ENCODE data around the gene ZNRF2. TPM values are rescaled to one million over a fixed set of nuclear protein-coding genes. Genes with fewer than 3 reads are reported as not detected.

ZNRF2 gene
- total RNA-seq, 1 experiment from 2014 or later: 22.1 TPM

DNA sequence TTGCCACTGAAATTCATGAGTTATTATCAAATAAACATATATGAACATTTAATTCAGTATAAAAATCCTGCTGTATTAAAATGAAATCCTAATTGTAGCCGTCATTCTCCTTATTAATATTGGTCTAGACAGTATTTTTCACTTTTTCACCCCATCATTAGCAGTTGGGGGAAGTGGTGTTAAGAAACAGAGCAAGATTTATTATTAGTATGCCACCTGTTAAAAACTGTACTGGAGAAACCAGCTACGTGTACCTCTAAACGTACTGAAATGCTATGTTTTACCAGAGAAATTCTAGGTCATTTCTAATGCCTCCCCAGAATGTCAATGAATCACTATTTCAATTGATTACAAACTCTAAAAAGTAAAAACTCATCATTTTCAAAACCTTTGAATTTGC, 9.8 kb upstream of the ZNRF2 start:
- ATAC-seq (no peak), DNase-seq (ENCODE audit: low read depth, low spot score) (no peak)
- Histone ChIP-seq H3K4me3 (ENCODE audit: low read depth in 2 of 2, low read length in 2 of 2) (no peak overlapping the region), H3K4me1 (ENCODE audit: control insufficient read depth, insufficient read depth, low read length) (no peaks in the 10 kb centered on the region), H3K27me3 (ENCODE audit: control insufficient read depth, insufficient read depth, low read length) (no peaks in the 10 kb centered on the region; the same call in 1 of the 2 replicates), H3K36me3 (ENCODE audit: control insufficient read depth, insufficient read depth, low read length) (no peaks in the 10 kb centered on the region), H3K27ac (ENCODE audit: low read length) (no peak overlapping the region), H3K9me3 (ENCODE audit: control insufficient read depth, insufficient read depth, low read depth, low read length) (no peaks in the 10 kb centered on the region)
- intact Hi-C loops (cut with micrococcal nuclease; ENCODE audit: unreplicated experiment): loop anchor here (5.0 kb wide), 1 partner anchor 112 kb away; no protein-coding TSS in a partner anchor
- ChIA-PET POLR2A (no interaction called here), CTCF (no interaction called here)
- TF ChIP-seq, protein P1, sequence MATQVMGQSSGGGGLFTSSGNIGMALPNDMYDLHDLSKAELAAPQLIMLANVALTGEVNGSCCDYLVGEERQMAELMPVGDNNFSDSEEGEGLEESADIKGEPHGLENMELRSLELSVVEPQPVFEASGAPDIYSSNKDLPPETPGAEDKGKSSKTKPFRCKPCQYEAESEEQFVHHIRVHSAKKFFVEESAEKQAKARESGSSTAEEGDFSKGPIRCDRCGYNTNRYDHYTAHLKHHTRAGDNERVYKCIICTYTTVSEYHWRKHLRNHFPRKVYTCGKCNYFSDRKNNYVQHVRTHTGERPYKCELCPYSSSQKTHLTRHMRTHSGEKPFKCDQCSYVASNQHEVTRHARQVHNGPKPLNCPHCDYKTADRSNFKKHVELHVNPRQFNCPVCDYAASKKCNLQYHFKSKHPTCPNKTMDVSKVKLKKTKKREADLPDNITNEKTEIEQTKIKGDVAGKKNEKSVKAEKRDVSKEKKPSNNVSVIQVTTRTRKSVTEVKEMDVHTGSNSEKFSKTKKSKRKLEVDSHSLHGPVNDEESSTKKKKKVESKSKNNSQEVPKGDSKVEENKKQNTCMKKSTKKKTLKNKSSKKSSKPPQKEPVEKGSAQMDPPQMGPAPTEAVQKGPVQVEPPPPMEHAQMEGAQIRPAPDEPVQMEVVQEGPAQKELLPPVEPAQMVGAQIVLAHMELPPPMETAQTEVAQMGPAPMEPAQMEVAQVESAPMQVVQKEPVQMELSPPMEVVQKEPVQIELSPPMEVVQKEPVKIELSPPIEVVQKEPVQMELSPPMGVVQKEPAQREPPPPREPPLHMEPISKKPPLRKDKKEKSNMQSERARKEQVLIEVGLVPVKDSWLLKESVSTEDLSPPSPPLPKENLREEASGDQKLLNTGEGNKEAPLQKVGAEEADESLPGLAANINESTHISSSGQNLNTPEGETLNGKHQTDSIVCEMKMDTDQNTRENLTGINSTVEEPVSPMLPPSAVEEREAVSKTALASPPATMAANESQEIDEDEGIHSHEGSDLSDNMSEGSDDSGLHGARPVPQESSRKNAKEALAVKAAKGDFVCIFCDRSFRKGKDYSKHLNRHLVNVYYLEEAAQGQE (IDR thresholded peaks at IDR 0.05; ENCODE audit: insufficient read depth in 1 of 2, low read depth in 2 of 2, low read length in 1 of 2): no peak
- TF ChIP-seq POLR2AphosphoS5 (IDR thresholded peaks at IDR 0.05; ENCODE audit: low read depth, low read length): no peak
- no peak for TF ChIP-seq TCF7L2 (IDR thresholded peaks at IDR 0.05; ENCODE audit: low read depth, low read length)
- TF ChIP-seq, protein P2, sequence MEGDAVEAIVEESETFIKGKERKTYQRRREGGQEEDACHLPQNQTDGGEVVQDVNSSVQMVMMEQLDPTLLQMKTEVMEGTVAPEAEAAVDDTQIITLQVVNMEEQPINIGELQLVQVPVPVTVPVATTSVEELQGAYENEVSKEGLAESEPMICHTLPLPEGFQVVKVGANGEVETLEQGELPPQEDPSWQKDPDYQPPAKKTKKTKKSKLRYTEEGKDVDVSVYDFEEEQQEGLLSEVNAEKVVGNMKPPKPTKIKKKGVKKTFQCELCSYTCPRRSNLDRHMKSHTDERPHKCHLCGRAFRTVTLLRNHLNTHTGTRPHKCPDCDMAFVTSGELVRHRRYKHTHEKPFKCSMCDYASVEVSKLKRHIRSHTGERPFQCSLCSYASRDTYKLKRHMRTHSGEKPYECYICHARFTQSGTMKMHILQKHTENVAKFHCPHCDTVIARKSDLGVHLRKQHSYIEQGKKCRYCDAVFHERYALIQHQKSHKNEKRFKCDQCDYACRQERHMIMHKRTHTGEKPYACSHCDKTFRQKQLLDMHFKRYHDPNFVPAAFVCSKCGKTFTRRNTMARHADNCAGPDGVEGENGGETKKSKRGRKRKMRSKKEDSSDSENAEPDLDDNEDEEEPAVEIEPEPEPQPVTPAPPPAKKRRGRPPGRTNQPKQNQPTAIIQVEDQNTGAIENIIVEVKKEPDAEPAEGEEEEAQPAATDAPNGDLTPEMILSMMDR (IDR thresholded peaks at IDR 0.05): no peak
- no peak for TF ChIP-seq SIN3A (IDR thresholded peaks at IDR 0.05; ENCODE audit: borderline replicate concordance, insufficient read depth, low read depth, low read length)
- BruUV-seq (replicated peaks): no TSS peak
- in situ Hi-C loops (cut with HindIII; ENCODE audit: low pct_unique_long_range_greater_than_20kb, low sequenced_read_pairs): no loop called here

DNA sequence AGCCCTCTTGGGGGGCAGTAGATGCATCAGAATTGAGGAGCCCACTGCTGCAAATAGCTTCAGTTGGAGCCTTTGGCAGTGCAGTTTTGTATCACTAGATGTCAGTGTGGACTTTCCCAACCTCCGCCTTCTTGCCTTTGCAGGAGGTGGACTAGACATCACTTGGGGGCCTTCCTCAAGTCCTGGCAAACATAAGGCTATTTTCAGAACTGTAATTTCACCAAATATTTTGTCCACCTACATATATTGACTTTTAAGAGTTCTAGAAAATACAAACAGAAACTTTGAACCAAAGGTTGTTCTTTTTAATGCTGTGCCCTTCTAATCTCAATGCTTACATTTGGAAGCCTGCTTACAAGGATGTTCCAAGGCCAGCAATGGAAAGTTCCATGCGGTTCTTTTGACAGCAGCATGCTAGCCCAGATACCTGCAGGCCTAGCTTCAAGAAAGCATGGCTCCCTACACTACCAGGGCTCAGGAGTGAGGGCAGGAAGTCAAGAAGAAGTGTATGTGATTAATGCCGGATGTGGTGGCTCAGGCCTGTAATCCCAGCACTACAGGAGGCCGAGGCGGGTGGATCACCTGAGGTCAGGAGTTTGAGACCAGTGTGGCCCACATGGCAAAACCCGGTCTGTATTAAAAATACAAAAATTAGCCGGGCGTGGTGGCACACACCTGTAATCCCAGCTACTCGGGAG, 8.0 kb upstream of the ZNRF2 start:
- DNase-seq (ENCODE audit: low read depth, low spot score) (peak; percentile 63), ATAC-seq (peak; percentile 96)
- CTCF ChIA-PET: interaction anchor here (0.5 to 1.2 kb wide), 5 partner anchors 112 to 291 kb away, joined by 3 to 9 read pairs (median 6); no protein-coding TSS in a partner anchor
- H3K9me3 ChIP-seq (ENCODE audit: control insufficient read depth, insufficient read depth, low read depth, low read length): no peaks in the 10 kb centered on the region
- BruUV-seq (replicated peaks): no TSS peak
- intact Hi-C loops (cut with micrococcal nuclease; ENCODE audit: unreplicated experiment) (loop anchor here (2.0 to 5.0 kb wide), 3 partner anchors 114 to 288 kb away; no protein-coding TSS in a partner anchor), in situ Hi-C loops (cut with HindIII; ENCODE audit: low pct_unique_long_range_greater_than_20kb, low sequenced_read_pairs) (no loop called here)
- no peak overlapping the region for H3K4me3 ChIP-seq (ENCODE audit: low read depth in 2 of 2, low read length in 2 of 2)
- no peaks in the 10 kb centered on the region for H3K36me3 ChIP-seq (ENCODE audit: control insufficient read depth, insufficient read depth, low read length)
- TF ChIP-seq, protein P2 (IDR thresholded peaks at IDR 0.05): peak; percentile 94
- no peak for TF ChIP-seq SIN3A (IDR thresholded peaks at IDR 0.05; ENCODE audit: borderline replicate concordance, insufficient read depth, low read depth, low read length)
- no peak for TF ChIP-seq POLR2AphosphoS5 (IDR thresholded peaks at IDR 0.05; ENCODE audit: low read depth, low read length)
- no peaks in the 10 kb centered on the region for H3K4me1 ChIP-seq (ENCODE audit: control insufficient read depth, insufficient read depth, low read length)
- POLR2A ChIA-PET: interaction anchor here (0.6 kb wide), 1 partner anchor 20 kb away, joined by 11 read pairs; no protein-coding TSS in a partner anchor
- no peaks in the 10 kb centered on the region; the same call in 1 of the 2 replicates for H3K27me3 ChIP-seq (ENCODE audit: control insufficient read depth, insufficient read depth, low read length)
- H3K27ac ChIP-seq (ENCODE audit: low read length): no peak overlapping the region

All from Panc1 (cell line).